Spleen (tissue), 11 donors: ENCODE data around the gene GRIK3. TPM values are rescaled to one million over a fixed set of nuclear protein-coding genes. Genes with fewer than 3 reads are reported as not detected.

Experiments
- DNase-seq: peaks from one replicate; pipeline ENCODE4 v3.0.0-alpha.2; 2020
- H3K27ac ChIP-seq, 8 donors: fragments of 200-600 bp; sonication (generic) in 7 of 8; 1 replicate in 4 of 8; 2 replicates in 4 of 8; pipeline versions ENCODE4 v1.5.0 to v1.8.0; 2016 to 2021; ENCODE audit warnings: inconsistent platforms in 4 of 8, mild to moderate bottlenecking in 4 of 8, moderate library complexity in 1 of 8
- H3K27me3 ChIP-seq, 7 donors: fragments of 200-600 bp; sonication (generic) in 6 of 7; replicated peaks in 1 of 7; 1 replicate in 4 of 7; 2 replicates in 3 of 7; pipeline versions ENCODE4 v1.5.0 to v1.8.0; 2016 to 2021; ENCODE audit warnings: inconsistent platforms in 3 of 7, mild to moderate bottlenecking in 1 of 7
- H3K36me3 ChIP-seq, 6 donors: fragments of 200-600 bp; sonication (generic) in 5 of 6; 1 replicate in 4 of 6; 2 replicates in 2 of 6; pipeline versions ENCODE4 v1.5.0 to v1.8.0; 2016 to 2021; ENCODE audit warnings: inconsistent platforms in 2 of 6
- H3K4me1 ChIP-seq, 6 donors: fragments of 200-600 bp; sonication (generic) in 5 of 6; 1 replicate in 3 of 6; 2 replicates in 3 of 6; pipeline versions ENCODE4 v1.5.0 to v1.8.0; 2016 to 2021; ENCODE audit warnings: inconsistent platforms in 3 of 6
- H3K4me3 ChIP-seq, 8 donors: fragments of 200-600 bp; sonication (generic) in 7 of 8; 1 replicate in 4 of 8; 2 replicates in 4 of 8; pipeline versions ENCODE4 v1.5.0 to v1.8.0; 2016 to 2021; ENCODE audit warnings: inconsistent platforms in 4 of 8, mild to moderate bottlenecking in 4 of 8, moderate library complexity in 2 of 8
- H3K9me3 ChIP-seq, 8 donors: fragments of 200-600 bp; sonication (generic) in 7 of 8; 1 replicate in 4 of 8; 2 replicates in 4 of 8; pipeline versions ENCODE4 v1.5.0 to v1.8.0; 2016 to 2021; ENCODE audit warnings: inconsistent platforms in 4 of 8
- CTCF ChIP-seq, 11 experiments: fragments of 200-600 bp in 7 of 11; fragments of 450-650 bp in 4 of 11; sonication (generic) in 4 of 11; IDR thresholded peaks in 8 of 11; conservative IDR thresholded peaks in 3 of 11; 1 replicate in 7 of 11; 2 replicates in 4 of 11; pipeline versions ENCODE4 v1.4.0 to v1.8.0; 2016 to 2021; ENCODE audit warnings: antibody characterized with exemption in 11 of 11, inconsistent platforms in 4 of 11, mild to moderate bottlenecking in 1 of 11
- POLR2A ChIP-seq, 3 donors: fragments of 450-650 bp; IDR thresholded peaks; one replicate each; pipeline ENCODE4 v1.5.1; 2017; ENCODE audit warnings: antibody characterized with exemption in 3 of 3, mild to moderate bottlenecking in 1 of 3
- POLR2AphosphoS5 ChIP-seq, 3 donors: sonication (generic); formaldehyde crosslinking; IDR thresholded peaks; one replicate each; pipeline ENCODE4 v1.5.1; 2017; ENCODE audit warnings: antibody characterized with exemption in 3 of 3
- WGBS, 5 donors: extraction: QIAGEN DNeasy Blood & Tissue Kit in 3 of 5; methylation state at CpG; one replicate each; pipeline versions ENCODE4 v1.1.5 to v1.1.7; 2013 to 2018; 5-methylcytosine and 5-hydroxymethylcytosine counted together
- intact Hi-C: fragments of 100-400 bp; cut with DNase I; formaldehyde crosslinking; loops from one replicate; pipeline ENCODE4 v1.15.0; 2023; ENCODE audit warnings: low total_unique reads
- polyA plus RNA-seq, 3 donors: library from polyadenylated mRNA; stranded (reverse); fragments of 200-250 nt; gene quantifications; one replicate each; pipeline ENCODE4 v1.2.1, GENCODE V29; 2013
- total RNA-seq, 7 donors: library from RNA; depleted of rRNA in 3 of 7; stranded (reverse); fragments of >200 nt in 3 of 7; fragmentation: NEBNext Ultra II Directional in 4 of 7; extraction: Animal tissue kit (Norgen Biotek cat#: 25700) in 4 of 7; gene quantifications; one replicate each; pipeline versions ENCODE4 v1.1.0 to v1.2.1, GENCODE V29; 2016 to 2021
- donor health status: healthy with polysubstance abuse.
- donor health status: DM: no; HTN: no; CAD: no; lungs with moderate emphysema.
- donor health status: DM: no; HTN: no; CAD: no.
- donor health status: Bipolar disorder and iron deficiency.
- donor health status: healthy.
- donor health status: DM: no; HTN: no; CAD: no.
- donor health status: DM: yes; HTN: yes; CAD: no.

Gene GRIK3
- total and polyA plus RNA-seq, 10 donors: 0.09 to 0.74 (median 0.19) TPM

GRCh38 chr1:36912365-36912865 lies 121.9 kb downstream of the GRIK3 start:
- no peak for DNase-seq
- no peaks in the 10 kb centered on the region for H3K36me3 ChIP-seq

GRCh38 chr1:36911561-36912364 lies 122.6 kb downstream of the GRIK3 start:
- intact Hi-C loops: no loop called here
- no peak for TF ChIP-seq CTCF (IDR thresholded peaks at IDR 0.05 in 8 of 11, conservative IDR thresholded peaks at IDR 0.05 in 3 of 11)
- no peak for TF ChIP-seq POLR2AphosphoS5 (IDR thresholded peaks at IDR 0.05)
- TF ChIP-seq POLR2A (IDR thresholded peaks at IDR 0.05): no peak
- Histone ChIP-seq H3K4me3 (no peak overlapping the region), H3K4me1 (no peaks in the 10 kb centered on the region), H3K9me3 (peaks cover 0 to 11% (median 2%) of the 10 kb centered on the region in 8 donors), H3K27me3 (peaks cover 0 to 67% (median 0%) of the 10 kb centered on the region in 7 donors), H3K36me3 (no peaks in the 10 kb centered on the region), H3K27ac (no peak overlapping the region)
- DNase-seq: no peak
- WGBS, 5 donors: 71 to 80% (median 75%) methylated on average over 19 to 21 of the region's 21 CpGs

More at GRCh38 chr1:36912365-36912865, 121.9 kb downstream of the GRIK3 start:
- intact Hi-C loops: no loop called here
- peaks cover 0 to 67% (median 0%) of the 10 kb centered on the region in 7 donors for H3K27me3 ChIP-seq
- WGBS, 5 donors: 57 to 67% (median 62%) methylated on average over 7 of the region's 7 CpGs
- TF ChIP-seq POLR2A (IDR thresholded peaks at IDR 0.05) (no peak), POLR2AphosphoS5 (IDR thresholded peaks at IDR 0.05) (no peak), CTCF (IDR thresholded peaks at IDR 0.05 in 8 of 11, conservative IDR thresholded peaks at IDR 0.05 in 3 of 11) (no peak)
- H3K27ac ChIP-seq: no peak overlapping the region
- peaks cover 0 to 11% (median 2%) of the 10 kb centered on the region in 8 donors for H3K9me3 ChIP-seq
- no peaks in the 10 kb centered on the region for H3K4me1 ChIP-seq
- H3K4me3 ChIP-seq: no peak overlapping the region

GRCh38 chr1:36910886-36911540 lies 123.3 kb downstream of the GRIK3 start:
- no peak for DNase-seq
- no peak overlapping the region for H3K4me3 ChIP-seq
- intact Hi-C loops: no loop called here
- H3K4me1 ChIP-seq: no peaks in the 10 kb centered on the region
- H3K36me3 ChIP-seq: no peaks in the 10 kb centered on the region
- WGBS, 5 donors: 66 to 80% (median 74%) methylated on average over 9 of the region's 9 CpGs
- peaks cover 0 to 62% (median 0%) of the 10 kb centered on the region in 7 donors for H3K27me3 ChIP-seq
- H3K27ac ChIP-seq: no peak overlapping the region
- peaks cover 0 to 10% (median 2%) of the 10 kb centered on the region in 8 donors for H3K9me3 ChIP-seq
- TF ChIP-seq POLR2AphosphoS5 (IDR thresholded peaks at IDR 0.05) (no peak), POLR2A (IDR thresholded peaks at IDR 0.05) (no peak), CTCF (IDR thresholded peaks at IDR 0.05 in 8 of 11, conservative IDR thresholded peaks at IDR 0.05 in 3 of 11) (no peak)
